GM12864 (cell line): ENCODE measurements around the gene TTC6.

Experiments used
- DNase-seq: peaks from one replicate; pipeline ENCODE4 v3.0.0-alpha.2; 2011; ENCODE audit warnings: low read depth
- H3K4me3 ChIP-seq: 2 replicates; pipeline ENCODE4 v1.5.1; 2011; ENCODE audit warnings: mild to moderate bottlenecking, low read depth, low read length, control low read depth
- TF ChIP-seq, protein P1 (sequence below): IDR thresholded peaks from 2 replicates; pipeline ENCODE4 v1.5.1; 2011; ENCODE audit warnings: low read depth, mild to moderate bottlenecking, moderate library complexity, low read length, control low read depth, inconsistent platforms; ENCODE audit errors: missing control alignments

TTC6 gene

DNA sequence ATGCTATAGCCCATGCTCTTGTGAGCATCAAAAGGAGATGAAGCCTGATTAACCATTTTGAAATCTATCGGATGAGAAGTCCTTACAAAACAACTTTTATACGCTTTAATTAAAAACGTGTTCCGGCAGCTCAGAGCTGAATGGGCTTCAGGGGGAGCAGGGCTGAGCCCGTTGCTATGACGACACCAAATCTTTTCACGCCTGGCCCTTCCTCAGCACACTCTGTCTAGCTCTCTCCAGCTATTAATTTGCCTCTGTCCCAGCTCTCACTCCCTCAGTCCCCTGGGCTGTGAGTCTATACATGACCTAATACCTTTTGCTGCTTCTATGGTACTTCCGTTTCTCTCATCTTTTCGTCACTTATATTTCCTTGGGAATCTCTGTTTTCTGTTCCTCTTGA lies 16.2 kb upstream of the TTC6 start:
- TF ChIP-seq, protein P1, sequence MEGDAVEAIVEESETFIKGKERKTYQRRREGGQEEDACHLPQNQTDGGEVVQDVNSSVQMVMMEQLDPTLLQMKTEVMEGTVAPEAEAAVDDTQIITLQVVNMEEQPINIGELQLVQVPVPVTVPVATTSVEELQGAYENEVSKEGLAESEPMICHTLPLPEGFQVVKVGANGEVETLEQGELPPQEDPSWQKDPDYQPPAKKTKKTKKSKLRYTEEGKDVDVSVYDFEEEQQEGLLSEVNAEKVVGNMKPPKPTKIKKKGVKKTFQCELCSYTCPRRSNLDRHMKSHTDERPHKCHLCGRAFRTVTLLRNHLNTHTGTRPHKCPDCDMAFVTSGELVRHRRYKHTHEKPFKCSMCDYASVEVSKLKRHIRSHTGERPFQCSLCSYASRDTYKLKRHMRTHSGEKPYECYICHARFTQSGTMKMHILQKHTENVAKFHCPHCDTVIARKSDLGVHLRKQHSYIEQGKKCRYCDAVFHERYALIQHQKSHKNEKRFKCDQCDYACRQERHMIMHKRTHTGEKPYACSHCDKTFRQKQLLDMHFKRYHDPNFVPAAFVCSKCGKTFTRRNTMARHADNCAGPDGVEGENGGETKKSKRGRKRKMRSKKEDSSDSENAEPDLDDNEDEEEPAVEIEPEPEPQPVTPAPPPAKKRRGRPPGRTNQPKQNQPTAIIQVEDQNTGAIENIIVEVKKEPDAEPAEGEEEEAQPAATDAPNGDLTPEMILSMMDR = no peak
- H3K4me3 ChIP-seq = no peak overlapping the region

DNA sequence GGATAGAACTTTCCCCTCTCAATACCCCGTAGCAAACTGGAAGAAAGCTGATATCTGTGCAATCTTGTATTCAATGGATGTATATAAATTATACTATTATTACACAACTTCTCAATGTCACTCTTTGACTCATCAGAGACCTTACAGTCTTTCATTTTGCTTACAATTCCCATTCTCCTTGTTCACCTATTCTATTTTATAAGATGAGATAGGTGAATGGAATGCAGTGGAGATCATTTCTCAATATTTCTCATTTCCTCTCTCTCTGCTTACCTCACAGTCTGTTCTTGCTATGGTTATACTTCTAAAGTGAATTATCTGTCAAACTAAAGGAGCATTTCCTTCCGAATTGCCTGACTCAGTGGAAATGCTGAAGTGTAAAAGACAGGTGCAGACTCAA lies 15.3 kb upstream of the TTC6 start:
- TF ChIP-seq, protein P1 = no peak
- H3K4me3 ChIP-seq = no peak overlapping the region
- DNase-seq = no peak

More for the DNA sequence above, 16.2 kb upstream of the TTC6 start:
- DNase-seq = no peak

DNA sequence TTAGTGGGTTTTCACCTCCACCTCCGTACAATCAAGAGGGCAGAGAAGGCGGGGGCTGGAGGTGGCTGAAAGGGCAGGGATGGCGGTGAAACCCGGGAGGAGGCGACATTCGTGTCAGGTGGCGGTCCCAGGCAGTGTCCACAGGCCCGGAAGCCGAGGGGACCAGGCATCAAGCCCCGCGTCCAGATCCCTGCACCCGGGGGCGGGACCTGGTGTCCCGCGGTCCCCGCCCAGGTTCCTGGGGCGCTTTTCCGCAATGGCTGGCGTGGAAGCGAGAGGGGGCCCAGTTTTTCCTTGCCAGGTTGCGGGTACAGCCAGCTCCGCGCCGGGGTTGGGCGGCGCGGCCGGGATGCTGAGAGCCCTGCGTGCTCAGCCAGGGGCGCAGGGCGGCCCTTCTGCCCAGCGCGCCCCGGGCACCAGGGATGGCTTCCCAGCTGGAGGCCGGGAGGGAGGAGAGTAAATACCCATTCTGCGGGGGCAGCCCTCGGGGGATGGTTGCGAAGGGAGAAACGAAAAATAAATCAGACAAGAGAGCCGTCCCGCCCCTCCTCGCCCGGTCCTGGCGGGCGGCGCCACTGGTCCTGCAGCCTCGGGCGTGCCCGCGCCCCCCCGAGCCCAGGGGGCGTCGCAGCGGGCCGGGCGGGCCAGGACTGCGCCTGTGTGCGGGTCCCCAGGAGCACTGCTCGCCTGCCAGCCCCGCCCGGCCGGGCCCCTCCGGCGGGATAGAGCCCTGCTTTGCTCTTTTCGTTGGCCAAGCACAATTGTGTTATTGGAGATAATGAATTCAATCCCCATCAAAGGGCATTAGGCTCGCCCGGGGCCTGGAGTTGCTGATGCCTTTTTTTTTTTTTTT lies 11.8 kb upstream of the TTC6 start:
- no peak overlapping the region for H3K4me3 ChIP-seq
- TF ChIP-seq, protein P1 = no peak

GRCh38 chr14:37584211-37585100 lies 11.0 kb upstream of the TTC6 start:
- DNase-seq = no peak
- no peak overlapping the region for H3K4me3 ChIP-seq
- TF ChIP-seq, protein P1 = no peak

More for the DNA sequence above, 11.8 kb upstream of the TTC6 start:
- no peak for DNase-seq

DNA sequence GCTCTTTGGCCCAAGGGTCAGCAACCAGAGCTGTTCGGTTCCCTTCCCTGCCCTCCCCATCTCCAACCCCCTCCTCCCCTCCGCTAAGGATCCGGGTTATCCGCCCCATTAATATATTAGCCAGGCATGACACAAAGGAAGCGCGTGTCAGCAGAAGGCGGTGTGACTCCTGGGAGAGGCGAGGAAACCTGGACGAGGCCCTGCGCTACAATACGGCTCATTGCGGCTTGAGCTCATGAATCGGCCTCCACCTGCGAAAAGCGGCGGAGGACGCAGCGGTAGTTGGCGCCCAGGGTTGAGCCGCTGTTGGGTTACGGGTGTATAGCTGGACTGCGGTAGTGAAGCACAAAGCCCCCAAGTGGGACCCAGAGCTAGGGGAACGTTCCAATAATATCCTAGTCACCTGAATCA lies 10.3 kb upstream of the TTC6 start:
- no peak for DNase-seq
- H3K4me3 ChIP-seq = no peak overlapping the region
- TF ChIP-seq, protein P1 = no peak

- no peak for DNase-seq
Measured at GRCh38 chr14:37585971-37586796, 9.2 kb upstream of the TTC6 start.

More at GRCh38 chr14:37585971-37586796, 9.2 kb upstream of the TTC6 start:
- TF ChIP-seq, protein P1 = no peak
- H3K4me3 ChIP-seq = no peak overlapping the region
